ENCODE data around the gene WDR20. TPM values are rescaled to one million over a fixed set of nuclear protein-coding genes. Genes with fewer than 3 reads are reported as not detected.
A peak's percentile ranks its signal among the peaks of the same experiment; 100 is the strongest.

Gene WDR20
- polyA plus RNA-seq (2013, experiment 1 of 4): 18.9 TPM
- polyA plus RNA-seq (2013, experiment 2 of 4): 22.5 TPM
- 15.7 TPM for polyA plus RNA-seq (2013, experiment 3 of 4)
- 19.5 TPM for polyA plus RNA-seq (2013, experiment 4 of 4)

GRCh38 chr14:102139286-102140026 is at the start of gene WDR20:
Gene WDR20 (plus strand): TSS chr14:102139897. CDS start chr14:102139924, 27 bp downstream.
- H3K27ac ChIP-seq (ENCODE audit: insufficient read depth, low read depth, low read length, poor library complexity, severe bottlenecking): peak within 1 kb of the TSS; percentile 66
- H3K4me3 ChIP-seq (ENCODE audit: insufficient read depth, low read depth, low read length): peak within 1 kb of the TSS; percentile 81
- H3K27me3 ChIP-seq (ENCODE audit: control insufficient read depth, insufficient read depth, low read length, poor library complexity, severe bottlenecking): no peaks in the 10 kb centered on the region
- peaks cover 13% of the 10 kb centered on the region for H3K4me1 ChIP-seq (ENCODE audit: control insufficient read depth, insufficient read depth, low read length)
- H3K9me3 ChIP-seq (ENCODE audit: control insufficient read depth, low read length): no peaks in the 10 kb centered on the region
- WGBS, 2 experiments: 0% methylated on average over 64 of the region's 64 CpGs
- no peaks in the 10 kb centered on the region for H3K36me3 ChIP-seq (ENCODE audit: control insufficient read depth, insufficient read depth, low read length)

- H3K9me3 ChIP-seq (ENCODE audit: control insufficient read depth, low read length): no peaks in the 10 kb centered on the region
- 90 to 92% methylated on average over 3 of the region's 3 CpGs for WGBS, 2 experiments
These were observed 49.0 kb upstream of the WDR20 start for GRCh38 chr14:102090713-102091112.

GRCh38 chr14:102092806-102093205 is 46.9 kb upstream of the WDR20 start:
- Histone ChIP-seq H3K27me3 (ENCODE audit: control insufficient read depth, insufficient read depth, low read length, poor library complexity, severe bottlenecking) (no peaks in the 10 kb centered on the region), H3K4me1 (ENCODE audit: control insufficient read depth, insufficient read depth, low read length) (peaks cover 9% of the 10 kb centered on the region), H3K9me3 (ENCODE audit: control insufficient read depth, low read length) (no peaks in the 10 kb centered on the region), H3K36me3 (ENCODE audit: control insufficient read depth, insufficient read depth, low read length) (no peaks in the 10 kb centered on the region), H3K4me3 (ENCODE audit: insufficient read depth, low read depth, low read length) (no peak overlapping the region), H3K27ac (ENCODE audit: insufficient read depth, low read depth, low read length, poor library complexity, severe bottlenecking) (no peak overlapping the region)
- 90 to 92% methylated on average over 10 of the region's 10 CpGs for WGBS, 2 experiments

More at GRCh38 chr14:102090713-102091112, 49.0 kb upstream of the WDR20 start:
- Histone ChIP-seq H3K27me3 (ENCODE audit: control insufficient read depth, insufficient read depth, low read length, poor library complexity, severe bottlenecking) (no peaks in the 10 kb centered on the region), H3K4me3 (ENCODE audit: insufficient read depth, low read depth, low read length) (no peak overlapping the region), H3K27ac (ENCODE audit: insufficient read depth, low read depth, low read length, poor library complexity, severe bottlenecking) (no peak overlapping the region), H3K4me1 (ENCODE audit: control insufficient read depth, insufficient read depth, low read length) (peaks cover 10% of the 10 kb centered on the region), H3K36me3 (ENCODE audit: control insufficient read depth, insufficient read depth, low read length) (no peaks in the 10 kb centered on the region)

GRCh38 chr14:102094101-102094500 is 45.6 kb upstream of the WDR20 start:
- WGBS, 2 experiments: 63 to 67% methylated on average over 7 of the region's 7 CpGs
- Histone ChIP-seq H3K36me3 (ENCODE audit: control insufficient read depth, insufficient read depth, low read length) (no peaks in the 10 kb centered on the region), H3K27me3 (ENCODE audit: control insufficient read depth, insufficient read depth, low read length, poor library complexity, severe bottlenecking) (no peaks in the 10 kb centered on the region), H3K4me3 (ENCODE audit: insufficient read depth, low read depth, low read length) (no peak overlapping the region), H3K4me1 (ENCODE audit: control insufficient read depth, insufficient read depth, low read length) (no peaks in the 10 kb centered on the region), H3K27ac (ENCODE audit: insufficient read depth, low read depth, low read length, poor library complexity, severe bottlenecking) (no peak overlapping the region), H3K9me3 (ENCODE audit: control insufficient read depth, low read length) (no peaks in the 10 kb centered on the region)

GRCh38 chr14:102095231-102095870 is 44.3 kb upstream of the WDR20 start:
- no peaks in the 10 kb centered on the region for H3K36me3 ChIP-seq (ENCODE audit: control insufficient read depth, insufficient read depth, low read length)
- no peak overlapping the region for H3K27ac ChIP-seq (ENCODE audit: insufficient read depth, low read depth, low read length, poor library complexity, severe bottlenecking)
- WGBS, 2 experiments: 77 to 80% methylated on average over 6 of the region's 6 CpGs
- H3K4me1 ChIP-seq (ENCODE audit: control insufficient read depth, insufficient read depth, low read length): no peaks in the 10 kb centered on the region
- H3K9me3 ChIP-seq (ENCODE audit: control insufficient read depth, low read length): no peaks in the 10 kb centered on the region
- no peaks in the 10 kb centered on the region for H3K27me3 ChIP-seq (ENCODE audit: control insufficient read depth, insufficient read depth, low read length, poor library complexity, severe bottlenecking)
- H3K4me3 ChIP-seq (ENCODE audit: insufficient read depth, low read depth, low read length): no peak overlapping the region

GRCh38 chr14:102095871-102096568 is 43.7 kb upstream of the WDR20 start:
- Histone ChIP-seq H3K4me1 (ENCODE audit: control insufficient read depth, insufficient read depth, low read length) (no peaks in the 10 kb centered on the region), H3K9me3 (ENCODE audit: control insufficient read depth, low read length) (no peaks in the 10 kb centered on the region), H3K27me3 (ENCODE audit: control insufficient read depth, insufficient read depth, low read length, poor library complexity, severe bottlenecking) (no peaks in the 10 kb centered on the region), H3K36me3 (ENCODE audit: control insufficient read depth, insufficient read depth, low read length) (no peaks in the 10 kb centered on the region), H3K27ac (ENCODE audit: insufficient read depth, low read depth, low read length, poor library complexity, severe bottlenecking) (no peak overlapping the region), H3K4me3 (ENCODE audit: insufficient read depth, low read depth, low read length) (no peak overlapping the region)
- 70 to 74% methylated on average over 8 of the region's 8 CpGs for WGBS, 2 experiments

- H3K4me3 ChIP-seq (ENCODE audit: insufficient read depth, low read depth, low read length): no peak overlapping the region
- H3K27me3 ChIP-seq (ENCODE audit: control insufficient read depth, insufficient read depth, low read length, poor library complexity, severe bottlenecking): no peaks in the 10 kb centered on the region
- H3K36me3 ChIP-seq (ENCODE audit: control insufficient read depth, insufficient read depth, low read length): no peaks in the 10 kb centered on the region
- 41 to 47% methylated on average over 12 of the region's 12 CpGs for WGBS, 2 experiments
- H3K27ac ChIP-seq (ENCODE audit: insufficient read depth, low read depth, low read length, poor library complexity, severe bottlenecking): no peak overlapping the region
- H3K9me3 ChIP-seq (ENCODE audit: control insufficient read depth, low read length): no peaks in the 10 kb centered on the region
- no peaks in the 10 kb centered on the region for H3K4me1 ChIP-seq (ENCODE audit: control insufficient read depth, insufficient read depth, low read length)
These were observed 43.0 kb upstream of the WDR20 start for GRCh38 chr14:102096569-102097188.

- 73 to 76% methylated on average over 7 of the region's 7 CpGs for WGBS, 2 experiments
- Histone ChIP-seq H3K36me3 (ENCODE audit: control insufficient read depth, insufficient read depth, low read length) (no peaks in the 10 kb centered on the region), H3K27me3 (ENCODE audit: control insufficient read depth, insufficient read depth, low read length, poor library complexity, severe bottlenecking) (no peaks in the 10 kb centered on the region), H3K4me3 (ENCODE audit: insufficient read depth, low read depth, low read length) (no peak overlapping the region), H3K4me1 (ENCODE audit: control insufficient read depth, insufficient read depth, low read length) (no peaks in the 10 kb centered on the region), H3K9me3 (ENCODE audit: control insufficient read depth, low read length) (no peaks in the 10 kb centered on the region), H3K27ac (ENCODE audit: insufficient read depth, low read depth, low read length, poor library complexity, severe bottlenecking) (no peak overlapping the region)
These were observed 42.1 kb upstream of the WDR20 start for GRCh38 chr14:102097441-102098135.

- Histone ChIP-seq H3K36me3 (ENCODE audit: control insufficient read depth, insufficient read depth, low read length) (no peaks in the 10 kb centered on the region), H3K27ac (ENCODE audit: insufficient read depth, low read depth, low read length, poor library complexity, severe bottlenecking) (no peak overlapping the region), H3K4me3 (ENCODE audit: insufficient read depth, low read depth, low read length) (no peak overlapping the region), H3K4me1 (ENCODE audit: control insufficient read depth, insufficient read depth, low read length) (no peaks in the 10 kb centered on the region), H3K27me3 (ENCODE audit: control insufficient read depth, insufficient read depth, low read length, poor library complexity, severe bottlenecking) (no peaks in the 10 kb centered on the region), H3K9me3 (ENCODE audit: control insufficient read depth, low read length) (no peaks in the 10 kb centered on the region)
- 92 to 97% methylated on average over 10 of the region's 10 CpGs for WGBS, 2 experiments
These were observed 36.5 kb upstream of the WDR20 start for GRCh38 chr14:102103062-102103695.
